ENCODE measurements around the gene CXCL17. TPM values are rescaled to one million over a fixed set of nuclear protein-coding genes. Genes with fewer than 3 reads are reported as not detected.

The CXCL17 gene
- polyA plus RNA-seq, 4 donors = 0.18 to 0.52 (median 0.20) TPM; not detected in 1

GRCh38 chr19:42401365-42402303, 41.1 kb downstream of the CXCL17 start:
- DNase-seq (ENCODE audit: low read depth in 4 of 4, low spot score in 3 of 4) = peak; percentile 66 to 78 (median 75)

- DNase-seq (ENCODE audit: low read depth in 4 of 4, low spot score in 3 of 4) = no peak
These were observed 42.3 kb downstream of the CXCL17 start for GRCh38 chr19:42400404-42400803.

GRCh38 chr19:42397263-42398166, 45.2 kb downstream of the CXCL17 start:
- no peak for DNase-seq (ENCODE audit: low read depth in 4 of 4, low spot score in 3 of 4)

- DNase-seq (ENCODE audit: low read depth in 4 of 4, low spot score in 3 of 4) = peak; percentile 96 to 98 (median 98)
These were observed 46.1 kb downstream of the CXCL17 start for GRCh38 chr19:42396381-42397262.

GRCh38 chr19:42394751-42395150, 48.0 kb downstream of the CXCL17 start:
- no peak for DNase-seq (ENCODE audit: low read depth in 4 of 4, low spot score in 3 of 4)

- DNase-seq (ENCODE audit: low read depth in 4 of 4, low spot score in 3 of 4) = no peak
These were observed 50.6 kb downstream of the CXCL17 start for GRCh38 chr19:42392165-42392564.

- no peak for DNase-seq (ENCODE audit: low read depth in 4 of 4, low spot score in 3 of 4)
These were observed 52.8 kb downstream of the CXCL17 start, which contains the start of gene CNFN for GRCh38 chr19:42389899-42390298. CNFN (minus strand) TSS chr19:42390297; CDS start chr19:42389037, 1,260 bp downstream.

GRCh38 chr19:42388851-42389489, 53.8 kb downstream of the CXCL17 start:
- no peak for DNase-seq (ENCODE audit: low read depth in 4 of 4, low spot score in 3 of 4)

- DNase-seq (ENCODE audit: low read depth in 4 of 4, low spot score in 3 of 4) = peak in 1 of 4 donors; percentile 21
These were observed 55.6 kb downstream of the CXCL17 start for GRCh38 chr19:42386974-42387707.

GRCh38 chr19:42380155-42380554, 62.6 kb downstream of the CXCL17 start:
- no peak for DNase-seq (ENCODE audit: low read depth in 4 of 4, low spot score in 3 of 4)

Other genes with a start within 250 kb of the CXCL17 start
- 10 to 100 TPM; 15.9 to 33.8 (median 23.1) TPM for gene DEDD2, start 225.3 kb downstream of the CXCL17 start, polyA plus RNA-seq (ENCODE audit: insufficient read length in 4 of 4)
- 1 to 10 TPM; 6.6 to 8.7 (median 7.8) TPM for gene ZNF526, start 222.6 kb downstream of the CXCL17 start, polyA plus RNA-seq (ENCODE audit: insufficient read length in 4 of 4)
- gene GSK3A, start 200.3 kb downstream of the CXCL17 start, polyA plus RNA-seq (ENCODE audit: insufficient read length in 4 of 4) = 10 to 100 TPM; 67.2 to 81.3 (median 68.1) TPM
- 10 to 100 TPM; 57.2 to 81.0 (median 63.4) TPM for gene ERF, start 187.8 kb downstream of the CXCL17 start, polyA plus RNA-seq (ENCODE audit: insufficient read length in 4 of 4)
- gene CIC, start 173.7 kb downstream of the CXCL17 start, polyA plus RNA-seq (ENCODE audit: insufficient read length in 4 of 4) = 10 to 100 TPM; 42.7 to 74.0 (median 54.3) TPM
- 1 to 10 TPM; 1.7 to 2.1 (median 1.8) TPM for gene PRR19, start 140.8 kb downstream of the CXCL17 start, polyA plus RNA-seq (ENCODE audit: insufficient read length in 4 of 4)
- gene PAFAH1B3, start 140.3 kb downstream of the CXCL17 start, polyA plus RNA-seq (ENCODE audit: insufficient read length in 4 of 4) = 100 to 1,000 TPM in 1 of 4 donors, 10 to 100 TPM in 3; 66.6 to 104 (median 73.1) TPM
- 1 to 10 TPM in 3 of 4 donors, under 1 TPM in 1; 0.92 to 2.3 (median 1.5) TPM for gene TMEM145, start 129.6 kb downstream of the CXCL17 start, polyA plus RNA-seq (ENCODE audit: insufficient read length in 4 of 4)
- 10 to 100 TPM; 33.0 to 47.3 (median 36.3) TPM for gene MEGF8, start 117.3 kb downstream of the CXCL17 start, polyA plus RNA-seq (ENCODE audit: insufficient read length in 4 of 4)
- gene CNFN, start 52.6 kb downstream of the CXCL17 start, polyA plus RNA-seq (ENCODE audit: insufficient read length in 4 of 4) = 1 to 10 TPM in 1 of 4 donors, under 1 TPM in 3; 0.52 to 2.0 (median 0.75) TPM
- gene LIPE, start 15.6 kb downstream of the CXCL17 start, polyA plus RNA-seq (ENCODE audit: insufficient read length in 4 of 4) = 10 to 100 TPM in 2 of 4 donors, 1 to 10 TPM in 2; 8.6 to 14.7 (median 9.6) TPM
- 10 to 100 TPM in 2 of 4 donors, 1 to 10 TPM in 2; 2.8 to 13.8 (median 10.3) TPM for gene CEACAM1, start 85.5 kb upstream of the CXCL17 start, polyA plus RNA-seq (ENCODE audit: insufficient read length in 4 of 4)
- gene CEACAM8, start 152.0 kb upstream of the CXCL17 start, polyA plus RNA-seq (ENCODE audit: insufficient read length in 4 of 4) = under 1 TPM in 3 of 4 donors, not detected in 1; 0.12 to 0.22 (median 0.20) TPM